HepG2 (cell line): ENCODE data around the gene RASL10A. TPM values are rescaled to one million over a fixed set of nuclear protein-coding genes. Genes with fewer than 3 reads are reported as not detected.

Experiments
- BATF2 ChIP-seq: sonication (generic); formaldehyde crosslinking; IDR thresholded peaks from 2 replicates; pipeline ENCODE4 v1.8.0; 2022; ENCODE audit warnings: mild to moderate bottlenecking, missing genetic modification reagents, moderate library complexity
- IKZF1 ChIP-seq: fragments of 450-650 bp; IDR thresholded peaks from 2 replicates; pipeline ENCODE4 v1.7.1; 2016
- KDM4B ChIP-seq: sonication (generic); formaldehyde crosslinking; IDR thresholded peaks from 2 replicates; pipeline ENCODE4 v1.4.0; 2020; ENCODE audit warnings: missing genetic modification reagents
- MXD3 ChIP-seq: IDR thresholded peaks from 2 replicates; pipeline ENCODE4 v1.6.1; 2016; ENCODE audit warnings: mild to moderate bottlenecking, missing biosample characterization, missing genetic modification reagents
- PLSCR1 ChIP-seq: sonication (generic); formaldehyde crosslinking; IDR thresholded peaks from 2 replicates; pipeline ENCODE4 v1.5.0; 2020; ENCODE audit warnings: missing genetic modification reagents, mild to moderate bottlenecking, borderline replicate concordance
- RAD21 ChIP-seq: fragments of 450-650 bp; formaldehyde crosslinking; IDR thresholded peaks from 2 replicates; pipeline ENCODE4 v1.5.0; 2020; ENCODE audit warnings: mild to moderate bottlenecking
- RFX1 ChIP-seq: fragments of 450-650 bp; IDR thresholded peaks from 2 replicates; pipeline ENCODE4 v1.6.1; 2017
- STAT6 ChIP-seq: sonication (generic); formaldehyde crosslinking; IDR thresholded peaks from 2 replicates; pipeline ENCODE4 v1.4.0; 2020; ENCODE audit warnings: missing genetic modification reagents, mild to moderate bottlenecking, borderline replicate concordance
- TCF12 ChIP-seq, 2 experiments: fragments of 450-650 bp in 1 of 2; sonication (generic) in 1 of 2; formaldehyde crosslinking in 1 of 2; IDR thresholded peaks; 2 replicates each; pipeline versions ENCODE4 v1.6.1 to v1.8.0; 2017 to 2022; ENCODE audit warnings: antibody characterized with exemption in 1 of 2, mild to moderate bottlenecking in 1 of 2, missing genetic modification reagents in 1 of 2, moderate library complexity in 1 of 2
- THAP7 ChIP-seq: sonication (generic); formaldehyde crosslinking; IDR thresholded peaks from 2 replicates; pipeline ENCODE4 v1.8.1; 2023; ENCODE audit warnings: mild to moderate bottlenecking, missing genetic modification reagents
- THYN1 ChIP-seq: sonication (generic); formaldehyde crosslinking; IDR thresholded peaks from 2 replicates; pipeline ENCODE4 v1.8.1; 2023; ENCODE audit warnings: low read depth, mild to moderate bottlenecking, moderate library complexity, missing genetic modification reagents, borderline replicate concordance
- ZBTB20 ChIP-seq: sonication (generic); formaldehyde crosslinking; IDR thresholded peaks from 2 replicates; pipeline ENCODE4 v1.8.1; 2023; ENCODE audit warnings: missing genetic modification reagents, low read depth, mild to moderate bottlenecking, borderline replicate concordance
- ZC3H4 ChIP-seq: sonication (generic); formaldehyde crosslinking; IDR thresholded peaks from 2 replicates; pipeline ENCODE4 v1.4.0; 2020; ENCODE audit warnings: missing genetic modification reagents, borderline replicate concordance
- ZMYM2 ChIP-seq: sonication (generic); formaldehyde crosslinking; IDR thresholded peaks from 2 replicates; pipeline ENCODE4 v1.8.0; 2022; ENCODE audit warnings: mild to moderate bottlenecking, missing genetic modification reagents
- ZNF124 ChIP-seq: sonication (generic); formaldehyde crosslinking; IDR thresholded peaks from 2 replicates; pipeline ENCODE4 v1.4.0; 2020; ENCODE audit warnings: missing genetic modification reagents
- ZNF232 ChIP-seq: sonication (generic); formaldehyde crosslinking; IDR thresholded peaks from 2 replicates; pipeline ENCODE4 v1.4.0; 2020; ENCODE audit warnings: missing genetic modification reagents, borderline replicate concordance
- ZNF280B ChIP-seq: sonication (generic); formaldehyde crosslinking; IDR thresholded peaks from 2 replicates; pipeline ENCODE4 v1.5.0; 2020; ENCODE audit warnings: missing genetic modification reagents, mild to moderate bottlenecking, borderline replicate concordance
- ZNF296 ChIP-seq: sonication (generic); formaldehyde crosslinking; conservative IDR thresholded peaks from 2 replicates; pipeline ENCODE4 v1.5.0; 2020; ENCODE audit warnings: mild to moderate bottlenecking, missing genetic modification reagents
- ZNF567 ChIP-seq: sonication (generic); formaldehyde crosslinking; IDR thresholded peaks from 2 replicates; pipeline ENCODE4 v1.8.1; 2023; ENCODE audit warnings: mild to moderate bottlenecking, missing genetic modification reagents, borderline replicate concordance
- ZNF639 ChIP-seq: conservative IDR thresholded peaks from 2 replicates; pipeline ENCODE4 v1.6.1; 2018; ENCODE audit warnings: missing genetic modification reagents
- ZNF891 ChIP-seq: sonication (generic); formaldehyde crosslinking; IDR thresholded peaks from 2 replicates; pipeline ENCODE4 v1.5.0; 2020; ENCODE audit warnings: mild to moderate bottlenecking, missing genetic modification reagents
- polyA plus RNA-seq, 8 experiments: library from polyadenylated mRNA; depleted of rRNA in 3 of 8; stranded (reverse) in 7 of 8; unstranded in 1 of 8; fragments of >200 nt; fragmentation: Illumina TruSeq in 4 of 8; extraction: Trizol in 4 of 8; gene quantifications; 2 replicates each; pipeline versions ENCODE4 v1.2.1 to v1.2.3, GENCODE V29; 2011 to 2016; ENCODE audit warnings: low read depth in 4 of 8, missing spikeins in 1 of 8, mixed read lengths in 1 of 8; ENCODE audit not compliant: insufficient read depth in 1 of 8
- total RNA-seq, 5 experiments: library from RNA; depleted of rRNA; stranded (reverse); fragments of >200 nt; fragmentation: Illumina TruSeq; extraction: Trizol; gene quantifications; 2 replicates each; pipeline ENCODE4 v1.2.3, GENCODE V29; 2016; ENCODE audit warnings: low read depth in 1 of 5

Gene RASL10A
- total and polyA plus RNA-seq, 2 of the 13 experiments (the other 11 are each of a cell fraction or from before 2014, with no cell fraction given), result 0.05 to 0.22 TPM

- TF ChIP-seq ZNF639 (CRISPR knock-in tag) (no peak), ZNF567 (no peak), THYN1 (CRISPR knock-in tag) (no peak), ZNF124 (no peak), KDM4B (no peak), ZNF232 (CRISPR knock-in tag) (peak; percentile 25; the same call in 1 of the 2 replicates), RAD21 (peak; percentile 33; the same call in 1 of the 2 replicates), IKZF1 (no peak), ZMYM2 (no peak), ZNF891 (no peak), THAP7 (CRISPR knock-in tag) (no peak), ZNF280B (CRISPR knock-in tag) (no peak), PLSCR1 (no peak), ZBTB20 (no peak), ZC3H4 (CRISPR knock-in tag) (0 out of 2 replicates have a peak, but pooled peaks have one; percentile 4), ZNF296 (CRISPR knock-in tag) (no peak), MXD3 (CRISPR knock-in tag) (peak; percentile 79; the same call in 1 of the 2 replicates), TCF12 (IDR thresholded peaks at IDR 0.05) (no peak), TCF12 (CRISPR knock-in tag; IDR thresholded peaks at IDR 0.05) (0 out of 2 replicates have a peak, but pooled peaks have one; percentile 45), RFX1 (no peak), STAT6 (CRISPR knock-in tag) (no peak), BATF2 (CRISPR knock-in tag) (0 out of 2 replicates have a peak, but pooled peaks have one; percentile 45)
Observed at GRCh38 chr22:29268511-29269229, 46.8 kb downstream of the RASL10A start (continued).
